Osteoblast (primary cell): ENCODE data around the gene LMX1B. TPM values are rescaled to one million over a fixed set of nuclear protein-coding genes. Genes with fewer than 3 reads are reported as not detected.

Experiments
- DNase-seq: peaks from one replicate; pipeline ENCODE4 v3.0.0; 2011; ENCODE audit warnings: low spot score, mixed read lengths; ENCODE audit not compliant: insufficient read length; ENCODE audit errors: missing footprints
- H2AFZ ChIP-seq: 2 replicates; pipeline ENCODE4 v1.6.0; 2011; ENCODE audit warnings: mild to moderate bottlenecking, low read length
- H3K27ac ChIP-seq: 2 replicates; pipeline ENCODE4 v1.5.1; 2011; ENCODE audit warnings: mild to moderate bottlenecking, low read depth, low read length, moderate library complexity
- H3K27me3 ChIP-seq: 2 replicates; pipeline ENCODE4 v1.6.0; 2012; ENCODE audit warnings: mild to moderate bottlenecking, control low read depth, inconsistent platforms, low read length, moderate library complexity; ENCODE audit not compliant: insufficient read depth
- H3K36me3 ChIP-seq: 2 replicates; pipeline ENCODE4 v1.5.1; 2011; ENCODE audit warnings: mild to moderate bottlenecking, low read length, control low read depth, moderate library complexity; ENCODE audit not compliant: insufficient read depth
- H3K4me1 ChIP-seq: 2 replicates; pipeline ENCODE4 v1.5.1; 2011; ENCODE audit warnings: mild to moderate bottlenecking, low read length, control low read depth, moderate library complexity; ENCODE audit not compliant: insufficient read depth
- H3K4me2 ChIP-seq: 2 replicates; pipeline ENCODE4 v1.6.0; 2011; ENCODE audit warnings: mild to moderate bottlenecking, low read length; ENCODE audit not compliant: insufficient read depth
- H3K4me3 ChIP-seq: fragments of 200-600 bp; sonication (generic); 3 replicates; pipeline ENCODE4 v1.5.1; 2012; ENCODE audit warnings: mild to moderate bottlenecking, low read length, inconsistent platforms; ENCODE audit not compliant: insufficient read depth
- H3K79me2 ChIP-seq: 2 replicates; pipeline ENCODE4 v1.6.0; 2012; ENCODE audit warnings: mild to moderate bottlenecking, low read length, control low read depth, inconsistent platforms; ENCODE audit not compliant: insufficient read depth
- H3K9me3 ChIP-seq: 2 replicates; pipeline ENCODE4 v1.5.1; 2011; ENCODE audit warnings: low read depth, low read length, control low read depth
- H4K20me1 ChIP-seq: 2 replicates; pipeline ENCODE4 v1.6.0; 2012; ENCODE audit warnings: mild to moderate bottlenecking, low read length, control low read depth; ENCODE audit not compliant: insufficient read depth
- CTCF ChIP-seq: IDR thresholded peaks from 2 replicates; pipeline ENCODE4 v1.5.1; 2011; ENCODE audit warnings: mild to moderate bottlenecking, low read depth, low read length, moderate library complexity; ENCODE audit errors: extremely low read depth
- total RNA-seq: library from RNA; depleted of rRNA; stranded (reverse); fragments of >200 nt; gene quantifications from 2 replicates; pipeline ENCODE4 v1.2.3, GENCODE V29; 2012

Gene LMX1B
- total RNA-seq, 1 donor: under 0.01 TPM

GRCh38 chr9:126677188-126678084, 63.7 kb downstream of the LMX1B start:
- no peak for DNase-seq

GRCh38 chr9:126678989-126679388, 65.3 kb downstream of the LMX1B start:
- no peak for DNase-seq
- H4K20me1 ChIP-seq: no peaks in the 10 kb centered on the region
- no peaks in the 10 kb centered on the region for H3K79me2 ChIP-seq
- H3K9me3 ChIP-seq: no peaks in the 10 kb centered on the region
- no peak for TF ChIP-seq CTCF
- H3K4me2 ChIP-seq: no peak overlapping the region
- no peak overlapping the region for H3K4me3 ChIP-seq
- H3K27me3 ChIP-seq: peaks cover 30% of the 10 kb centered on the region
- H2AFZ ChIP-seq: no peak overlapping the region
- no peaks in the 10 kb centered on the region for H3K36me3 ChIP-seq
- H3K4me1 ChIP-seq: no peaks in the 10 kb centered on the region
- H3K27ac ChIP-seq: no peak overlapping the region

More at GRCh38 chr9:126677188-126678084, 63.7 kb downstream of the LMX1B start:
- H3K4me3 ChIP-seq: no peak overlapping the region
- no peaks in the 10 kb centered on the region for H3K9me3 ChIP-seq
- no peaks in the 10 kb centered on the region for H3K4me1 ChIP-seq
- H4K20me1 ChIP-seq: no peaks in the 10 kb centered on the region
- no peak overlapping the region for H2AFZ ChIP-seq
- peaks cover 18% of the 10 kb centered on the region for H3K27me3 ChIP-seq
- no peak overlapping the region for H3K4me2 ChIP-seq
- no peaks in the 10 kb centered on the region for H3K36me3 ChIP-seq
- H3K27ac ChIP-seq: no peak overlapping the region
- H3K79me2 ChIP-seq: no peaks in the 10 kb centered on the region
- no peak for TF ChIP-seq CTCF

- TF ChIP-seq CTCF: no peak
- no peak overlapping the region for H3K4me2 ChIP-seq
- no peaks in the 10 kb centered on the region for H3K4me1 ChIP-seq
- H3K27me3 ChIP-seq: peaks cover 33% of the 10 kb centered on the region
- no peak for DNase-seq
- H3K36me3 ChIP-seq: no peaks in the 10 kb centered on the region
- no peaks in the 10 kb centered on the region for H3K79me2 ChIP-seq
- H4K20me1 ChIP-seq: no peaks in the 10 kb centered on the region
- H3K9me3 ChIP-seq: no peaks in the 10 kb centered on the region
- H2AFZ ChIP-seq: no peak overlapping the region
- H3K27ac ChIP-seq: no peak overlapping the region
- H3K4me3 ChIP-seq: no peak overlapping the region
Observed at GRCh38 chr9:126681336-126681735, 67.6 kb downstream of the LMX1B start.

- Histone ChIP-seq H3K27me3 (peaks cover 33% of the 10 kb centered on the region), H3K36me3 (no peaks in the 10 kb centered on the region), H3K4me1 (no peaks in the 10 kb centered on the region), H3K4me2 (no peak overlapping the region), H3K4me3 (no peak overlapping the region), H4K20me1 (no peaks in the 10 kb centered on the region), H3K9me3 (no peaks in the 10 kb centered on the region), H3K79me2 (no peaks in the 10 kb centered on the region), H2AFZ (no peak overlapping the region), H3K27ac (no peak overlapping the region)
- no peak for TF ChIP-seq CTCF
- DNase-seq: no peak
Observed at GRCh38 chr9:126682113-126682810, 68.5 kb downstream of the LMX1B start.
